Activated naive CD4-positive, alpha-beta T cell treated with anti-CD3 and anti-CD28 coated beads, Interleukin-2, amount 50 U/mL, for 72 hours (primary cell): ENCODE data around the gene AKR1C8. TPM values are rescaled to one million over a fixed set of nuclear protein-coding genes. Genes with fewer than 3 reads are reported as not detected.
"Not testable (repeated sequence)": the region's sequence is repeated elsewhere in the genome, so short reads cannot be mapped to it uniquely, and the experiment has no call there.

Experiments
- ATAC-seq, 2 donors: fragments of 150-1000 bp; cut with Tn5 transposase; 2 replicates each; pipeline ENCODE4 v1.10.0; 2021; ENCODE audit warnings: mild to moderate bottlenecking in 2 of 2, moderate library complexity in 2 of 2
- DNase-seq, 2 donors: peaks; one replicate each; pipeline ENCODE4 v3.0.0; 2021 to 2022; ENCODE audit warnings: low spot score in 2 of 2
- H3K27ac Mint-ChIP-seq, 2 donors: one replicate each; pipeline ENCODE4 v1.8.0; 2022; ENCODE audit warnings: mild to moderate bottlenecking in 2 of 2, mixed read lengths in 2 of 2
- H3K36me3 Mint-ChIP-seq, 2 donors: one replicate each; pipeline ENCODE4 v1.8.0; 2022; ENCODE audit warnings: mixed read lengths in 2 of 2
- H3K9me3 Mint-ChIP-seq, 2 donors: one replicate each; pipeline ENCODE4 v1.8.0; 2022; ENCODE audit warnings: mixed read lengths in 2 of 2
- total RNA-seq, 2 donors: library from RNA; stranded (reverse); gene quantifications; one replicate each; pipeline ENCODE4 v1.2.3, GENCODE V29; 2022

AKR1C8 gene
- under 1 TPM in 1 of 2 donors, not detected in 1; 0.58 TPM for total RNA-seq

- H3K9me3 Mint-ChIP-seq = no peaks in the 10 kb centered on the region
- ATAC-seq (no peak), DNase-seq (no peak)
- H3K27ac Mint-ChIP-seq = no peak within 1 kb of the TSS
- H3K36me3 Mint-ChIP-seq = no peaks in the 10 kb centered on the region
These were observed at the start of gene AKR1C8 for GRCh38 chr10:5184987-5185775. AKR1C8 (minus strand) TSS chr10:5185150; CDS start chr10:5185104, 46 bp downstream.

GRCh38 chr10:5234106-5234860 lies 49.3 kb upstream of the AKR1C8 start:
- Mint-ChIP-seq H3K27ac (no peak overlapping the region), H3K9me3 (peaks cover 14 to 28% of the 10 kb centered on the region in 2 donors), H3K36me3 (peaks cover 20 to 28% of the 10 kb centered on the region in 2 donors)
- ATAC-seq = no peak
- no peak for DNase-seq

GRCh38 chr10:5233324-5233723 lies 48.4 kb upstream of the AKR1C8 start:
- peaks cover 14 to 24% of the 10 kb centered on the region in 2 donors for H3K9me3 Mint-ChIP-seq
- H3K27ac Mint-ChIP-seq = no peak overlapping the region
- H3K36me3 Mint-ChIP-seq = peaks cover 20 to 27% of the 10 kb centered on the region in 2 donors
- DNase-seq (no peak), ATAC-seq (no peak)

- Mint-ChIP-seq H3K9me3 (peaks cover 0 to 2% of the 10 kb centered on the region in 2 donors), H3K36me3 (peaks cover 0 to 5% of the 10 kb centered on the region in 2 donors), H3K27ac (no peak overlapping the region)
- DNase-seq (no peak), ATAC-seq (no peak)
These were observed 44.1 kb upstream of the AKR1C8 start for GRCh38 chr10:5229019-5229418.

- Mint-ChIP-seq H3K9me3 (peaks cover 0 to 10% of the 10 kb centered on the region in 2 donors), H3K36me3 (peaks cover 6 to 14% of the 10 kb centered on the region in 2 donors)
- H3K27ac Mint-ChIP-seq, ATAC-seq, DNase-seq: not testable (repeated sequence)
These were observed 38.0 kb upstream of the AKR1C8 start for GRCh38 chr10:5222942-5223341.

- DNase-seq (no peak), ATAC-seq (no peak)
- H3K36me3 Mint-ChIP-seq = peaks cover 6 to 12% of the 10 kb centered on the region in 2 donors
- no peak overlapping the region for H3K27ac Mint-ChIP-seq
- peaks cover 4 to 17% of the 10 kb centered on the region in 2 donors for H3K9me3 Mint-ChIP-seq
These were observed 34.3 kb upstream of the AKR1C8 start for GRCh38 chr10:5219262-5219661.

GRCh38 chr10:5216801-5217200 lies 31.9 kb upstream of the AKR1C8 start:
- peaks cover 0 to 3% of the 10 kb centered on the region in 2 donors for H3K36me3 Mint-ChIP-seq
- DNase-seq (no peak), ATAC-seq (no peak)
- peaks cover 8 to 13% of the 10 kb centered on the region in 2 donors for H3K9me3 Mint-ChIP-seq
- H3K27ac Mint-ChIP-seq = no peak overlapping the region

GRCh38 chr10:5211696-5212536 lies 27.0 kb upstream of the AKR1C8 start:
- ATAC-seq (no peak), DNase-seq (no peak)
- Mint-ChIP-seq H3K9me3 (peaks cover 13 to 18% of the 10 kb centered on the region in 2 donors), H3K27ac (no peak overlapping the region), H3K36me3 (peaks cover 5% of the 10 kb centered on the region in 2 donors)

- H3K36me3 Mint-ChIP-seq, H3K27ac Mint-ChIP-seq, ATAC-seq, DNase-seq: not testable (repeated sequence)
- H3K9me3 Mint-ChIP-seq = peaks cover 9 to 16% of the 10 kb centered on the region in 2 donors
These were observed 25.3 kb upstream of the AKR1C8 start for GRCh38 chr10:5210261-5210660.

- not testable (repeated sequence) for DNase-seq, H3K36me3 Mint-ChIP-seq, ATAC-seq, H3K27ac Mint-ChIP-seq
- peaks cover 9 to 16% of the 10 kb centered on the region in 2 donors for H3K9me3 Mint-ChIP-seq
These were observed 24.8 kb upstream of the AKR1C8 start for GRCh38 chr10:5209776-5210175.

- Mint-ChIP-seq H3K9me3 (peaks cover 8 to 20% of the 10 kb centered on the region in 2 donors), H3K36me3 (peaks cover 19 to 20% of the 10 kb centered on the region in 2 donors), H3K27ac (no peak overlapping the region)
- no peak for DNase-seq
- no peak for ATAC-seq
These were observed 21.8 kb upstream of the AKR1C8 start for GRCh38 chr10:5206799-5207198.

GRCh38 chr10:5199398-5199797 lies 14.4 kb upstream of the AKR1C8 start:
- Mint-ChIP-seq H3K36me3 (peaks cover 14 to 15% of the 10 kb centered on the region in 2 donors), H3K9me3 (peaks cover 3 to 14% of the 10 kb centered on the region in 2 donors), H3K27ac (no peak overlapping the region)
- ATAC-seq (no peak), DNase-seq (no peak)

GRCh38 chr10:5198386-5198785 lies 13.4 kb upstream of the AKR1C8 start:
- Mint-ChIP-seq H3K9me3 (peaks cover 3 to 14% of the 10 kb centered on the region in 2 donors), H3K36me3 (peaks cover 9 to 10% of the 10 kb centered on the region in 2 donors), H3K27ac (no peak overlapping the region)
- DNase-seq (no peak), ATAC-seq (no peak)

- no peak for ATAC-seq
- Mint-ChIP-seq H3K36me3 (no peaks in the 10 kb centered on the region), H3K27ac (no peak within 1 kb of the TSS), H3K9me3 (peaks cover 0 to 5% of the 10 kb centered on the region in 2 donors)
- no peak for DNase-seq
These were observed 11.8 kb upstream of the AKR1C8 start, which contains the start of gene AKR1C4 for GRCh38 chr10:5196702-5197113. AKR1C4 (plus strand) TSS chr10:5196837; CDS start chr10:5196868, 31 bp downstream.

- Mint-ChIP-seq H3K27ac (no peak overlapping the region), H3K9me3 (peaks cover 0 to 5% of the 10 kb centered on the region in 2 donors), H3K36me3 (no peaks in the 10 kb centered on the region)
- ATAC-seq (no peak), DNase-seq (no peak)
These were observed 10.9 kb upstream of the AKR1C8 start for GRCh38 chr10:5195727-5196374.

- Mint-ChIP-seq H3K27ac (no peak overlapping the region), H3K36me3 (no peaks in the 10 kb centered on the region), H3K9me3 (peaks cover 0 to 5% of the 10 kb centered on the region in 2 donors)
- DNase-seq (no peak), ATAC-seq (no peak)
These were observed 9.5 kb upstream of the AKR1C8 start for GRCh38 chr10:5194431-5194830.
